ENCODE results near the gene DVL3.

DNA sequence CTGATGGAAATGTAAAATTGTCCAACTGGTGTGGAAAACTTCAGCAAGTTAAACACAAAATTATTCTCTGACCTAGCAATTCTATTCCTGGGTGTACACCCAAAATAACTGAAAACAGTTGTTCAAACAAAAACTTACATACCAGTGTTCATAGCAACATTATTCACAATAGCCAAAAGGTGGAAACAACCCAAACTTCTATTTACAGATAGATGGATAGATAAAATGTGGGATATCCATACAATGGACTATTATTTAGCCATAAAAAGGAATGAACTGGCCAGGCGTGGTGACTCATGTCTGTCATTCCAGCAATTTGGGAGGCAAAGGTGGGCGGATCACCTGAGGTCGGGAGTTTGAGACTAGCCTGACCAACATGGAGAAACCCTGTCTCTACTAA lies 67.3 kb downstream of the DVL3 start:
- TF ChIP-seq CREB1 (CRISPR knock-in tag; IDR thresholded peaks at IDR 0.05; ENCODE audit: low read depth) (no peak), CTCF (conservative IDR thresholded peaks at IDR 0.05; ENCODE audit: low read depth in 2 of 2) (no peak), EZH2 (IDR thresholded peaks at IDR 0.05; ENCODE audit: low read depth, unreplicated experiment) (no peak), EZH2phosphoT487 (IDR thresholded peaks at IDR 0.05; ENCODE audit: unreplicated experiment) (no peak), POLR2AphosphoS5 (IDR thresholded peaks at IDR 0.05; ENCODE audit: low read depth) (no peak)
- TF ChIP-seq, protein P1, sequence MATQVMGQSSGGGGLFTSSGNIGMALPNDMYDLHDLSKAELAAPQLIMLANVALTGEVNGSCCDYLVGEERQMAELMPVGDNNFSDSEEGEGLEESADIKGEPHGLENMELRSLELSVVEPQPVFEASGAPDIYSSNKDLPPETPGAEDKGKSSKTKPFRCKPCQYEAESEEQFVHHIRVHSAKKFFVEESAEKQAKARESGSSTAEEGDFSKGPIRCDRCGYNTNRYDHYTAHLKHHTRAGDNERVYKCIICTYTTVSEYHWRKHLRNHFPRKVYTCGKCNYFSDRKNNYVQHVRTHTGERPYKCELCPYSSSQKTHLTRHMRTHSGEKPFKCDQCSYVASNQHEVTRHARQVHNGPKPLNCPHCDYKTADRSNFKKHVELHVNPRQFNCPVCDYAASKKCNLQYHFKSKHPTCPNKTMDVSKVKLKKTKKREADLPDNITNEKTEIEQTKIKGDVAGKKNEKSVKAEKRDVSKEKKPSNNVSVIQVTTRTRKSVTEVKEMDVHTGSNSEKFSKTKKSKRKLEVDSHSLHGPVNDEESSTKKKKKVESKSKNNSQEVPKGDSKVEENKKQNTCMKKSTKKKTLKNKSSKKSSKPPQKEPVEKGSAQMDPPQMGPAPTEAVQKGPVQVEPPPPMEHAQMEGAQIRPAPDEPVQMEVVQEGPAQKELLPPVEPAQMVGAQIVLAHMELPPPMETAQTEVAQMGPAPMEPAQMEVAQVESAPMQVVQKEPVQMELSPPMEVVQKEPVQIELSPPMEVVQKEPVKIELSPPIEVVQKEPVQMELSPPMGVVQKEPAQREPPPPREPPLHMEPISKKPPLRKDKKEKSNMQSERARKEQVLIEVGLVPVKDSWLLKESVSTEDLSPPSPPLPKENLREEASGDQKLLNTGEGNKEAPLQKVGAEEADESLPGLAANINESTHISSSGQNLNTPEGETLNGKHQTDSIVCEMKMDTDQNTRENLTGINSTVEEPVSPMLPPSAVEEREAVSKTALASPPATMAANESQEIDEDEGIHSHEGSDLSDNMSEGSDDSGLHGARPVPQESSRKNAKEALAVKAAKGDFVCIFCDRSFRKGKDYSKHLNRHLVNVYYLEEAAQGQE (IDR thresholded peaks at IDR 0.05; ENCODE audit: unreplicated experiment) = no peak
- TF ChIP-seq, protein P2, sequence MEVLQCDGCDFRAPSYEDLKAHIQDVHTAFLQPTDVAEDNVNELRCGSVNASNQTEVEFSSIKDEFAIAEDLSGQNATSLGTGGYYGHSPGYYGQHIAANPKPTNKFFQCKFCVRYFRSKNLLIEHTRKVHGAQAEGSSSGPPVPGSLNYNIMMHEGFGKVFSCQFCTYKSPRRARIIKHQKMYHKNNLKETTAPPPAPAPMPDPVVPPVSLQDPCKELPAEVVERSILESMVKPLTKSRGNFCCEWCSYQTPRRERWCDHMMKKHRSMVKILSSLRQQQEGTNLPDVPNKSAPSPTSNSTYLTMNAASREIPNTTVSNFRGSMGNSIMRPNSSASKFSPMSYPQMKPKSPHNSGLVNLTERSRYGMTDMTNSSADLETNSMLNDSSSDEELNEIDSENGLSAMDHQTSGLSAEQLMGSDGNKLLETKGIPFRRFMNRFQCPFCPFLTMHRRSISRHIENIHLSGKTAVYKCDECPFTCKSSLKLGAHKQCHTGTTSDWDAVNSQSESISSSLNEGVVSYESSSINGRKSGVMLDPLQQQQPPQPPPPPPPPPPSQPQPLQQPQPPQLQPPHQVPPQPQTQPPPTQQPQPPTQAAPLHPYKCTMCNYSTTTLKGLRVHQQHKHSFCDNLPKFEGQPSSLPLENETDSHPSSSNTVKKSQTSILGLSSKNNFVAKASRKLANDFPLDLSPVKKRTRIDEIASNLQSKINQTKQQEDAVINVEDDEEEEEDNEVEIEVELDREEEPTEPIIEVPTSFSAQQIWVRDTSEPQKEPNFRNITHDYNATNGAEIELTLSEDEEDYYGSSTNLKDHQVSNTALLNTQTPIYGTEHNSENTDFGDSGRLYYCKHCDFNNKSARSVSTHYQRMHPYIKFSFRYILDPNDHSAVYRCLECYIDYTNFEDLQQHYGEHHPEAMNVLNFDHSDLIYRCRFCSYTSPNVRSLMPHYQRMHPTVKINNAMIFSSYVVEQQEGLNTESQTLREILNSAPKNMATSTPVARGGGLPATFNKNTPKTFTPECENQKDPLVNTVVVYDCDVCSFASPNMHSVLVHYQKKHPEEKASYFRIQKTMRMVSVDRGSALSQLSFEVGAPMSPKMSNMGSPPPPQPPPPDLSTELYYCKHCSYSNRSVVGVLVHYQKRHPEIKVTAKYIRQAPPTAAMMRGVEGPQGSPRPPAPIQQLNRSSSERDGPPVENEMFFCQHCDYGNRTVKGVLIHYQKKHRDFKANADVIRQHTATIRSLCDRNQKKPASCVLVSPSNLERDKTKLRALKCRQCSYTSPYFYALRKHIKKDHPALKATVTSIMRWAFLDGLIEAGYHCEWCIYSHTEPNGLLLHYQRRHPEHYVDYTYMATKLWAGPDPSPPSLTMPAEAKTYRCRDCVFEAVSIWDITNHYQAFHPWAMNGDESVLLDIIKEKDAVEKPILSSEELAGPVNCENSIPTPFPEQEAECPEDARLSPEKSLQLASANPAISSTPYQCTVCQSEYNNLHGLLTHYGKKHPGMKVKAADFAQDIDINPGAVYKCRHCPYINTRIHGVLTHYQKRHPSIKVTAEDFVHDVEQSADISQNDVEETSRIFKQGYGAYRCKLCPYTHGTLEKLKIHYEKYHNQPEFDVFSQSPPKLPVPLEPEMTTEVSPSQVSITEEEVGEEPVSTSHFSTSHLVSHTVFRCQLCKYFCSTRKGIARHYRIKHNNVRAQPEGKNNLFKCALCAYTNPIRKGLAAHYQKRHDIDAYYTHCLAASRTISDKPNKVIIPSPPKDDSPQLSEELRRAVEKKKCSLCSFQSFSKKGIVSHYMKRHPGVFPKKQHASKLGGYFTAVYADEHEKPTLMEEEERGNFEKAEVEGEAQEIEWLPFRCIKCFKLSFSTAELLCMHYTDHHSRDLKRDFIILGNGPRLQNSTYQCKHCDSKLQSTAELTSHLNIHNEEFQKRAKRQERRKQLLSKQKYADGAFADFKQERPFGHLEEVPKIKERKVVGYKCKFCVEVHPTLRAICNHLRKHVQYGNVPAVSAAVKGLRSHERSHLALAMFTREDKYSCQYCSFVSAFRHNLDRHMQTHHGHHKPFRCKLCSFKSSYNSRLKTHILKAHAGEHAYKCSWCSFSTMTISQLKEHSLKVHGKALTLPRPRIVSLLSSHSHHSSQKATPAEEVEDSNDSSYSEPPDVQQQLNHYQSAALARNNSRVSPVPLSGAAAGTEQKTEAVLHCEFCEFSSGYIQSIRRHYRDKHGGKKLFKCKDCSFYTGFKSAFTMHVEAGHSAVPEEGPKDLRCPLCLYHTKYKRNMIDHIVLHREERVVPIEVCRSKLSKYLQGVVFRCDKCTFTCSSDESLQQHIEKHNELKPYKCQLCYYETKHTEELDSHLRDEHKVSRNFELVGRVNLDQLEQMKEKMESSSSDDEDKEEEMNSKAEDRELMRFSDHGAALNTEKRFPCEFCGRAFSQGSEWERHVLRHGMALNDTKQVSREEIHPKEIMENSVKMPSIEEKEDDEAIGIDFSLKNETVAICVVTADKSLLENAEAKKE (CRISPR knock-in tag; IDR thresholded peaks at IDR 0.05) = no peak
